HUES64 (cell line): ENCODE measurements around the gene RYR3.

ENCODE experiments used
- H3K27ac ChIP-seq: 2 replicates; pipeline ENCODE4 v1.7.0; 2013; ENCODE audit warnings: low read depth, low read length, inconsistent platforms
- H3K27me3 ChIP-seq: 2 replicates; pipeline ENCODE4 v1.6.1; 2013; ENCODE audit warnings: mild to moderate bottlenecking, low read length; ENCODE audit not compliant: insufficient read depth
- H3K36me3 ChIP-seq: 2 replicates; pipeline ENCODE4 v1.6.1; 2013; ENCODE audit warnings: mild to moderate bottlenecking, low read length; ENCODE audit not compliant: insufficient read depth
- H3K4me1 ChIP-seq: 2 replicates; pipeline ENCODE4 v1.6.1; 2013; ENCODE audit warnings: mild to moderate bottlenecking, low read length, moderate library complexity; ENCODE audit not compliant: insufficient read depth
- H3K4me3 ChIP-seq: 2 replicates; pipeline ENCODE4 v1.5.1; 2013; ENCODE audit warnings: mild to moderate bottlenecking, low read length, moderate library complexity
- H3K9ac ChIP-seq: 2 replicates; pipeline ENCODE4 v1.6.1; 2013; ENCODE audit warnings: mild to moderate bottlenecking, low read depth, low read length
- H3K9me3 ChIP-seq: 2 replicates; pipeline ENCODE4 v1.6.1; 2013; ENCODE audit warnings: low read depth, low read length; ENCODE audit not compliant: insufficient read depth
- WGBS: fragments of 150-250, 120-280 bp; methylation state at CpG from one replicate; pipeline ENCODE4 v1.1.7; 2013; ENCODE audit warnings: missing lambda C conversion rate; 5-methylcytosine and 5-hydroxymethylcytosine counted together

The RYR3 gene

GRCh38 chr15:33706173-33706572, 395.4 kb downstream of the RYR3 start:
- H3K36me3 ChIP-seq: no peaks in the 10 kb centered on the region
- no peak overlapping the region for H3K27ac ChIP-seq
- H3K4me3 ChIP-seq: no peak overlapping the region
- peaks cover 20% of the 10 kb centered on the region for H3K9me3 ChIP-seq
- no peaks in the 10 kb centered on the region for H3K27me3 ChIP-seq
- no peak overlapping the region for H3K9ac ChIP-seq
- no peaks in the 10 kb centered on the region for H3K4me1 ChIP-seq
- WGBS: 96% methylated on average over 4 of the region's 5 CpGs

GRCh38 chr15:33710748-33711147, 400.0 kb downstream of the RYR3 start:
- H3K9me3 ChIP-seq: peaks cover 26% of the 10 kb centered on the region
- no peak overlapping the region for H3K4me3 ChIP-seq
- no peaks in the 10 kb centered on the region for H3K4me1 ChIP-seq
- no peak overlapping the region for H3K9ac ChIP-seq
- no peaks in the 10 kb centered on the region for H3K36me3 ChIP-seq
- H3K27me3 ChIP-seq: no peaks in the 10 kb centered on the region
- H3K27ac ChIP-seq: no peak overlapping the region

GRCh38 chr15:33716025-33716424, 405.3 kb downstream of the RYR3 start:
- peaks cover 6% of the 10 kb centered on the region for H3K9me3 ChIP-seq
- H3K9ac ChIP-seq: no peak overlapping the region
- H3K27me3 ChIP-seq: no peaks in the 10 kb centered on the region
- H3K4me3 ChIP-seq: no peak overlapping the region
- H3K27ac ChIP-seq: no peak overlapping the region
- 96% methylated on average over 4 of the region's 5 CpGs for WGBS
- no peaks in the 10 kb centered on the region for H3K36me3 ChIP-seq
- no peaks in the 10 kb centered on the region for H3K4me1 ChIP-seq

GRCh38 chr15:33720952-33721351, 410.2 kb downstream of the RYR3 start:
- Histone ChIP-seq H3K9me3 (no peaks in the 10 kb centered on the region), H3K4me3 (no peak overlapping the region), H3K27me3 (no peaks in the 10 kb centered on the region), H3K4me1 (no peaks in the 10 kb centered on the region), H3K9ac (no peak overlapping the region), H3K36me3 (no peaks in the 10 kb centered on the region), H3K27ac (no peak overlapping the region)
- 94% methylated on average over 5 of the region's 5 CpGs for WGBS

GRCh38 chr15:33722005-33722672, 411.4 kb downstream of the RYR3 start:
- no peak overlapping the region for H3K4me3 ChIP-seq
- H3K4me1 ChIP-seq: no peaks in the 10 kb centered on the region
- H3K36me3 ChIP-seq: no peaks in the 10 kb centered on the region
- no peak overlapping the region for H3K27ac ChIP-seq
- 57% methylated on average over 2 of the region's 2 CpGs for WGBS
- H3K9me3 ChIP-seq: no peaks in the 10 kb centered on the region
- no peak overlapping the region for H3K9ac ChIP-seq
- no peaks in the 10 kb centered on the region for H3K27me3 ChIP-seq

- WGBS: 93% methylated on average over 12 of the region's 12 CpGs
These were observed 411.9 kb downstream of the RYR3 start for GRCh38 chr15:33722673-33723015.

GRCh38 chr15:33724321-33725036, 413.7 kb downstream of the RYR3 start:
- no peaks in the 10 kb centered on the region for H3K36me3 ChIP-seq
- H3K4me1 ChIP-seq: no peaks in the 10 kb centered on the region
- H3K9me3 ChIP-seq: no peaks in the 10 kb centered on the region
- H3K9ac ChIP-seq: no peak overlapping the region
- H3K27me3 ChIP-seq: no peaks in the 10 kb centered on the region
- WGBS: 92% methylated on average over 5 of the region's 5 CpGs
- H3K4me3 ChIP-seq: no peak overlapping the region
- H3K27ac ChIP-seq: no peak overlapping the region

More at GRCh38 chr15:33722673-33723015, 411.9 kb downstream of the RYR3 start:
- no peaks in the 10 kb centered on the region for H3K9me3 ChIP-seq
- no peak overlapping the region for H3K9ac ChIP-seq
- no peaks in the 10 kb centered on the region for H3K36me3 ChIP-seq
- H3K4me3 ChIP-seq: no peak overlapping the region
- no peak overlapping the region for H3K27ac ChIP-seq
- no peaks in the 10 kb centered on the region for H3K27me3 ChIP-seq
- no peaks in the 10 kb centered on the region for H3K4me1 ChIP-seq

GRCh38 chr15:33729653-33730052, 418.9 kb downstream of the RYR3 start:
- H3K27ac ChIP-seq: no peak overlapping the region
- H3K36me3 ChIP-seq: no peaks in the 10 kb centered on the region
- no peaks in the 10 kb centered on the region for H3K9me3 ChIP-seq
- H3K4me1 ChIP-seq: no peaks in the 10 kb centered on the region
- H3K27me3 ChIP-seq: no peaks in the 10 kb centered on the region
- 98% methylated on average over 3 of the region's 4 CpGs for WGBS
- H3K9ac ChIP-seq: no peak overlapping the region
- no peak overlapping the region for H3K4me3 ChIP-seq

- Histone ChIP-seq H3K27ac (no peak overlapping the region), H3K36me3 (no peaks in the 10 kb centered on the region), H3K9me3 (no peaks in the 10 kb centered on the region), H3K4me3 (no peak overlapping the region), H3K4me1 (no peaks in the 10 kb centered on the region), H3K9ac (no peak overlapping the region), H3K27me3 (no peaks in the 10 kb centered on the region)
- WGBS: 65% methylated on average over 4 of the region's 4 CpGs
These were observed 420.0 kb downstream of the RYR3 start for GRCh38 chr15:33730815-33731214.

GRCh38 chr15:33735143-33735542, 424.4 kb downstream of the RYR3 start:
- Histone ChIP-seq H3K4me3 (no peak overlapping the region), H3K4me1 (peaks cover 3% of the 10 kb centered on the region; the same call in 1 of the 2 replicates), H3K36me3 (no peaks in the 10 kb centered on the region), H3K9ac (no peak overlapping the region), H3K27ac (no peak overlapping the region), H3K9me3 (no peaks in the 10 kb centered on the region), H3K27me3 (no peaks in the 10 kb centered on the region)
- 53% methylated on average over 1 of the region's 1 CpG for WGBS

- no peak overlapping the region for H3K9ac ChIP-seq
- no peaks in the 10 kb centered on the region for H3K27me3 ChIP-seq
- no peaks in the 10 kb centered on the region for H3K9me3 ChIP-seq
- 56% methylated on average over 6 of the region's 7 CpGs for WGBS
- H3K4me3 ChIP-seq: no peak overlapping the region
- peaks cover 3% of the 10 kb centered on the region; the same call in 1 of the 2 replicates for H3K4me1 ChIP-seq
- no peak overlapping the region for H3K27ac ChIP-seq
- no peaks in the 10 kb centered on the region for H3K36me3 ChIP-seq
These were observed 425.0 kb downstream of the RYR3 start for GRCh38 chr15:33735637-33736247.
